HG02623 (cell line): ENCODE measurements around the gene C16orf92.

Experiments
- ATAC-seq: cut with Tn5 transposase; IDR thresholded peaks from one replicate; pipeline ENCODE4 v1.9.1; 2021; ENCODE audit warnings: moderate library complexity; ENCODE audit not compliant: unreplicated experiment

Gene C16orf92

GRCh38 chr16:30053376-30054015, 30.5 kb downstream of the C16orf92 start:
- no peak for ATAC-seq

- ATAC-seq: no peak
Observed at GRCh38 chr16:30054451-30054850, 31.5 kb downstream of the C16orf92 start.

DNA sequence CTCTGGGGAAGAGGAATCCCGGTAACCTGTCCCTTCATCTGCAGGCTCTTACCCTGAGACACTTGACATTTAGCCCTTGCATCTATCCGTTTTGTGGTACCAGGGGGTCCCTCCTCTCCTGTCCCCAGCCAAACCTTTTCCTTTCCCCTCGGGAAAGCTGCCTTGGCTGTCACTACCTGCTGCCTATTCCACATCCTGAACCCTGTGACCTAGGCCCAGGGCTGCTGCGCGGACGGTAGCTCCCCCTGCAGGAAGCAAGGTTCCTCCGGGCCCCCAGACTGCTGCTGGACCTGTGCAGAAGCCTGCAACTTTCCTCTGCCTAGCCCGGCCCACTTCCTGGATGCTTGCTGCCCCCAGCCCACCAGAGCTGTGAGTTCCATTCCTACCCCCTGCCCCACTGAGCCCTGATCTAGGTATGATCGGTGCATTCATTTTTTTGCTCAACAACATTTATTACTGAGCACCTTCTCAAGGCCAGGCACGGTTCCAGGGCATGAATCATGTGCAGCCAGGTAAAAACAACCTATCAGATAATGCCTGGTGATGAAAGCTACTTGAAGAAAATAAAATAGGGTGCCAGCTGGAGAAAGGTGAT, 32.1 kb downstream of the C16orf92 start:
- no peak for ATAC-seq

DNA sequence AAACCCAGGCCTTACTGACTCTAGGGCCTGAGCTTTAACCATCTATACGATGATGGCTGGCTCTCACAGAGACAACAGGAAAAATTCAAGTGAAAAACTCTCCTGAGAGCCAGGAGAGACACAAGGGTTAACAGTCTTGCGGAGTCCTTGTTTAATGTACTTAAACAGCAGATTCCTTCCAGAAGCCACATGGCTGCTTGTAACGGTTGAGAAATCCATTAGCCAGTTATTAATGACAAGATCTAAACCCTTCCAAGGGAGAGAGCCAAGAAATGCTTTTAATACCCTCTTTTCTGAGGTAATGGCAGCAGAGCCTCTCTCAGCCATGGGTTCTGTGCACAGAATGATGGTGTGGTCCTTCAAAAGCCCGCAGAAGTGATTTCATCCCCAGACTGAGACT, 37.3 kb downstream of the C16orf92 start:
- ATAC-seq: no peak

- ATAC-seq: no peak
Observed at GRCh38 chr16:30060836-30061554, 38.0 kb downstream of the C16orf92 start.

- ATAC-seq: no peak
Observed at GRCh38 chr16:30063278-30063892, 40.4 kb downstream of the C16orf92 start.

DNA sequence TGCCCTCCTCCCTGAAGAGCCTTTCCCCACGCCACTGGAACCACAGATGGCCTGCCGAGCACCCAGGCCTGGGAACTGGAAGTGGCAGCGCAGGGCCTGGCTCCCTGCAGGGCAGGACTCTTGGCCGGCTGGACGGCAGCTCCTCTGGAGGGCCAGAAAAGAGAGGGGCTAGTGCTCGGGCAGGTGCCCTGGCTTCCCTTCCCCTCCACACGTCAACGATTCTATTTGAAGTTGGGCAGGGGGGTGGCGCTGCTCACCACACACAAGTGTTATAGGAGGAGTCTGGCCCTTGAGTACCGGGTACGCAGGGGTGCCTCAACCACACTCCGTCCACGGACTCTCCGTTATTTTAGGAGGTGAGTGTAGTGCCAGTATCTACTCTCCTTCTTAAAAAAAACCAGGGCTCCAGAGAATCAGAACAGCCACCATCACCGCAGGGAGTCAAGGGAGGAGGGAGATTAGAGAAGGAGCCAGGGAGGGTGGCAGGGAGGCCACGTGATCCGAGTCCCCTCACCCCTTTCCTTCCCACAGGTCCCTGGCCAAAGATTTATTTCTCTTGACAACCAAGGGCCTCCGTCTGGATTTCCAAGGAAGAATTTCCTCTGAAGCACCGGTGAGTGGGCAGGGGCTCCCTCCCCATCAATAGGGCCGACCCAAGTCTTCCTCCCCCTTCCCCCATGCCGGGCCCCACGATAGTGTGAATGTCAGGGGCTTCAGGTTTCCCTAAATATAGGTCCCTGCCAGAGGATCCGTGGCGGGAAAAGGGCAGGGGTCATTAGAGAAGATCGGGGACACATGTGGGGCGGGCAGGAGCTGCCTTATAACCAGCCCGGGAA, 41.1 kb downstream of the C16orf92 start:
- ATAC-seq: no peak

DNA sequence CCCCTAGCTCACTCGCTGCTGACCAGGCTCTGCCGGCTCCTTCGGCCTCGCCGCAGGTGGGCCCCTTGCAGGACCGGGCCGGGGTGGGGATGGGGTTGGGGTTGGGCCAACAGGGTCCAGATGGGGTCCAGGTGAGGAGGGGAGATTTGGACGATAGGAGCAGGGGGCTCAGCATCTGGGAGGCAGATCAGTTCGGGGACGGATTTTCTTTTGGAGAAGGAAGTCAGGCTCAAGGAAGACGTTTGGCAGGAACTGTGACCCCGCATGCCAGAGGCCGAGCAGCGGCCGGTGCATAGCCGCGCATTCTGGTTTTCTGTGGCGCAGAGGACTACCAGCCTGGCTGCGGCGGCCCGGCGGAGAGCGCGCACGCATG, 41.7 kb downstream of the C16orf92 start:
- ATAC-seq: no peak

DNA sequence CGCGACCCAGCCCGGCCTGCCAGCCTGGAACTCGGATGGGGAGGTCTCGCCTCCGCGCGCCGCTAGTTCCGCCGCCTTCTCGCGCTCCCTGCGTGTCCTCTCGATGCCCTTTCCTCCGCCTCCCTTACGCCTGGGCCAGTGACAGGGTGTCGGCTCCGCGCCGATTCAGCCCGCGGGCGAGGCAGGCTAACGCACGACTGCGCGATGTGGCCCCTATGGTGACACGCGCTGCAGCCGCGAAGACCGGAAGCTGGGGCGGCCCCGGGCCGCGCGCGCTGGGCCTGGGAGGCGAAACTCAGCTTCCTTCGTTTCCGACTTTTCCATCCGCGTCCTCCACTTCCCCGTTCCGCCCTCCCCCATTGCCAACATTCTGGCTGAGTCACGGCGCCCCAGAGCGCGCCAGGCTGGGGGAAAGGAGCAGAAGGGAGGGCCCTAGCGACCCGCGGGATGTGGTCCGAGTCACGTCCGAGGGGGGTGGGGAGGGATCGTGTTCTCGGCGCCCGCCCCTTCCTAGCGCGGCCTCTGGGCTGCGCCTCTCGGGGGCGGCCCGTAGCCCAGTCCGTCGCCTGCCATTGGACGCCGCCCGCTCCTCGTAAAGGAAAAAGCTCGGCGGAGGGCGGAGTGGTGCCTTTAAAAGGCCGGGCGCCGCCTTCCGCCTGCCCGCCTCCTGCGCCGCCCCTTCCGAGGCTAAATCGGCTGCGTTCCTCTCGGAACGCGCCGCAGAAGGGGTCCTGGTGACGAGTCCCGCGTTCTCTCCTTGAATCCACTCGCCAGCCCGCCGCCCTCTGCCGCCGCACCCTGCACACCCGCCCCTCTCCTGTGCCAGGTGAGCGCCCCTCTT, 42.3 kb downstream of the C16orf92 start, which contains the start of gene ALDOA:
Gene ALDOA (plus strand): TSS at position 659 of the 841 bp plus-strand sequence. CDS start 1,138 bp downstream, outside the sequence.
- peak; percentile 73 for ATAC-seq

GRCh38 chr16:30065943-30066760, 43.2 kb downstream of the C16orf92 start:
- ATAC-seq: peak; percentile 1

GRCh38 chr16:30066761-30067583, 44.0 kb downstream of the C16orf92 start:
- no peak for ATAC-seq

DNA sequence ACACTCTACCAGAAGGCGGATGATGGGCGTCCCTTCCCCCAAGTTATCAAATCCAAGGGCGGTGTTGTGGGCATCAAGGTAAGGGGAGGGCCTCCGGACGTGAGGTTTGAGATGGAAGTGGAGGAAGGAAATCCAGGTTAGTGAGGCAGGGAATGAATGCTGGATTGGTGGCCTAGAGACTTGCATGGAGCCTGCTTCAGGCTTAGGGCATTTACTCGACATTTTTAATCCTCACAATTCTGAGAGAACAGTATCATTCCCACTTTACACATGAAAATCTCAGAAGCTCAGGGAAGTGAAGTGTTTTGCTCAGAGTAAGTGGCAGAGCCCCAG, 44.6 kb downstream of the C16orf92 start:
- no peak for ATAC-seq

- ATAC-seq: no peak
Observed at GRCh38 chr16:30068333-30068732, 45.3 kb downstream of the C16orf92 start.

GRCh38 chr16:30068750-30069610, 46.0 kb downstream of the C16orf92 start:
- ATAC-seq: no peak

DNA sequence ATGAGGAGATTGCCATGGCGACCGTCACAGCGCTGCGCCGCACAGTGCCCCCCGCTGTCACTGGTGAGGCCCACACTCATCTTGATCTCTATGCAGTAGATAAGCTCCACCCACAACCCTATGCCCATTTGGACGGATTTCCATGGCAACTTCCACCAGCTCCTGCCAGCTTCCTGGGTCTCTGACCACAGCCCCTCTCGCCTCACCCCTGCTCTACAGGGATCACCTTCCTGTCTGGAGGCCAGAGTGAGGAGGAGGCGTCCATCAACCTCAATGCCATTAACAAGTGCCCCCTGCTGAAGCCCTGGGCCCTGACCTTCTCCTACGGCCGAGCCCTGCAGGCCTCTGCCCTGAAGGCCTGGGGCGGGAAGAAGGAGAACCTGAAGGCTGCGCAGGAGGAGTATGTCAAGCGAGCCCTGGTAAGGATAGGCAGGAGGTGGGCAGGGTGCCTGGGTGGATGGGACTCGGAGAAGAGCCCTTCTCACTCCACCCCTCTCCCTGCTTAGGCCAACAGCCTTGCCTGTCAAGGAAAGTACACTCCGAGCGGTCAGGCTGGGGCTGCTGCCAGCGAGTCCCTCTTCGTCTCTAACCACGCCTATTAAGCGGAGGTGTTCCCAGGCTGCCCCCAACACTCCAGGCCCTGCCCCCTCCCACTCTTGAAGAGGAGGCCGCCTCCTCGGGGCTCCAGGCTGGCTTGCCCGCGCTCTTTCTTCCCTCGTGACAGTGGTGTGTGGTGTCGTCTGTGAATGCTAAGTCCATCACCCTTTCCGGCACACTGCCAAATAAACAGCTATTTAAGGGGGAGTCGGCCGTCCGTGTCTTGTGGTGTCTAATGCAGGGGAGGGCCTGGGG, 46.8 kb downstream of the C16orf92 start:
- no peak for ATAC-seq

GRCh38 chr16:30070490-30070889, 47.5 kb downstream of the C16orf92 start:
- ATAC-seq: no peak
